Femur (tissue), 1 donor: ENCODE results near the gene CARMIL1.

Experiments
- DNase-seq: peaks from one replicate; pipeline ENCODE4 v3.0.0-alpha.2; 2017

CARMIL1 gene

GRCh38 chr6:25312034-25312620, 33.0 kb downstream of the CARMIL1 start:
- no peak for DNase-seq

- no peak for DNase-seq
Measured at GRCh38 chr6:25312703-25313102, 33.5 kb downstream of the CARMIL1 start.

GRCh38 chr6:25314509-25315175, 35.5 kb downstream of the CARMIL1 start:
- DNase-seq: no peak

GRCh38 chr6:25315194-25316177, 36.3 kb downstream of the CARMIL1 start:
- no peak for DNase-seq

GRCh38 chr6:25316626-25317025, 37.5 kb downstream of the CARMIL1 start:
- DNase-seq: no peak

DNA sequence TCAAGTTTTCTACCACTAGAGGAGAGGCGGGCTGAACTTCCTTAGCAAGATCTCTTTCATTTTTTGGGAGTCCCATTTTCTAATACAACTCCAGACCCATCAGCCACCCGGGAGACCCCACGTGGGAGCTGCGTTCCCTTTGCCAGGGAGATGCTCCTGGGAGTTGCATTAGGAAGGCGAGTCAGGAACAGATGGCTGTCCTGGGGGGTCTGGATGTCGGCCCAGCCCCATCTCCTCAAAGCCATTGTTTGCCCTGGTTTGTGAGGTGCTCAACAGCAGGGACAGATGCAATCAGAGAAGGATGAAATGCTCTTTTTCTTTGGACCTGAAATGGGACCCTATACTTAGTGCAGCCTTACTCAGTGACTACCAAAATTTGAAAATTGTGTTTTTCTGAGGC, 39.4 kb downstream of the CARMIL1 start:
- DNase-seq: no peak

- DNase-seq: no peak
Measured at GRCh38 chr6:25320459-25320858, 41.3 kb downstream of the CARMIL1 start.

DNA sequence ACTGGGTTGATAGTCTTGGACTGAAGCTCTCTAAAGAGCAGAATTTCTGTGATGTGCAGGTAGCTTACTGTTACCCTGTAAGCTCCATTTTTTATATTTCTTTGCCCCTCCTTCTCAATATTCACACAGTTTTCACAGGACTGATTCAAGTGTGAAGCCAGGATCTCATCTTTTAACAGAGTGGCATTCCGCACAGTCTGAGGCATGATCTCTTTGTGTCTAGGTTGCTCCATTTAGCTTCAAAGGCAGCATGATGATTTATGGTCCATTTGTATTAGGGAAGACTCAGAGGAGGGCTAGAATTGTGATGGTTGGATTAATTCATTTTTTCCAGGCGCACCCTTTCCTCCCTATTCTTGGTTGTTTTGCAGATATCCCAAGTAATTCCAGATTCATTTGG, 43.5 kb downstream of the CARMIL1 start:
- no peak for DNase-seq

- DNase-seq: no peak
Measured at GRCh38 chr6:25324066-25324762, 45.0 kb downstream of the CARMIL1 start.

DNA sequence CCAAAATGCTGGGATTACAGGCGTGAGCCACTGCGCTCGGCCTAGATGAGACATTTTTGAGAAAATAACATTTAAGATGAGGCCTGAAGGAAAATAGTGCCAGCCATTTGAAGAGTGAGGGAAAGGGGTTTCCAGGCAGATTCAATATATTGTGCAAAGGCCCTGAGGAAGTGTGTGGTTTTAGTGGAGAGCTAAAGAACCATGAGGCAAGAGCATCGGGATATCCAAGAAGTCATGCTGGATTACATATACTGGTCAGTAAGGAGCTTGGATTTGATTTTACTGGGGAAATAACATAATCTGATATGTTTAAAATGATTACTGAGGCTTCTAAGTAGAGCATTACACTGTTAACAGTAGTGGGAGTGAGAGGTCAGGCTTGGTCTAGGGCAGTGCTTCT, 47.0 kb downstream of the CARMIL1 start:
- DNase-seq: no peak

- no peak for DNase-seq
Measured at GRCh38 chr6:25326960-25327359, 47.8 kb downstream of the CARMIL1 start.

GRCh38 chr6:25327432-25327831, 48.3 kb downstream of the CARMIL1 start:
- no peak for DNase-seq

DNA sequence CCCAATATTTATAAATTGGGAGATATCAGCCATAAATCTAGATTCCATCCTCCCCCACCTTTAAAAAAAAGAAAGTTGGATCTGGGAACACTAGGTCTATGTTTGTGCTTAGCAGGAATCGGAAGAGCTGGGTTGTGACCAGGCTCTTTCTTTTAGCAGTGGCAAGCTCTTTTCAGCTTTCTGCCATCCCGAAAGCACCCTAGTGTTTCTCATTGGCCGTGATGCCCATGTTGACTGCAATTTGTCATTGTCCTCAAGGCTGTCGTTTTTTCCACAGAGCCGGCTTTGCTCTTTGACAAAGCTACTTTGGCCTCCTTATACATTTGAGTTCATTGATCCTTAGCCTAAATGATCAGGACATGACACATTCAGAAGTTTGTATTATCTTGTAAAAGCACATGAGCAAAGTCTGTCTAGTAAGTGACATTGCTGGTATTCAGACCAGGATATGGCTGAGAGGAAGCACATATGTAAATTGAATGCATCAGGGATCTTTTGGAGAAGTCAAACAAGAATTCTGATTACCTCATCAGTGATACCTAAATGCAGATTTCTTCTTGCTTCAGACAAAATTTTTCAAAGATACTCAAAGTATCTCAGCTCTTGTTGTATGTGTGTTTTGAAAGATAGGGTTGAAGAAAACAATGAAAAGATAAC, 50.1 kb downstream of the CARMIL1 start:
- no peak for DNase-seq

GRCh38 chr6:25329982-25330381, 50.8 kb downstream of the CARMIL1 start:
- no peak for DNase-seq

DNA sequence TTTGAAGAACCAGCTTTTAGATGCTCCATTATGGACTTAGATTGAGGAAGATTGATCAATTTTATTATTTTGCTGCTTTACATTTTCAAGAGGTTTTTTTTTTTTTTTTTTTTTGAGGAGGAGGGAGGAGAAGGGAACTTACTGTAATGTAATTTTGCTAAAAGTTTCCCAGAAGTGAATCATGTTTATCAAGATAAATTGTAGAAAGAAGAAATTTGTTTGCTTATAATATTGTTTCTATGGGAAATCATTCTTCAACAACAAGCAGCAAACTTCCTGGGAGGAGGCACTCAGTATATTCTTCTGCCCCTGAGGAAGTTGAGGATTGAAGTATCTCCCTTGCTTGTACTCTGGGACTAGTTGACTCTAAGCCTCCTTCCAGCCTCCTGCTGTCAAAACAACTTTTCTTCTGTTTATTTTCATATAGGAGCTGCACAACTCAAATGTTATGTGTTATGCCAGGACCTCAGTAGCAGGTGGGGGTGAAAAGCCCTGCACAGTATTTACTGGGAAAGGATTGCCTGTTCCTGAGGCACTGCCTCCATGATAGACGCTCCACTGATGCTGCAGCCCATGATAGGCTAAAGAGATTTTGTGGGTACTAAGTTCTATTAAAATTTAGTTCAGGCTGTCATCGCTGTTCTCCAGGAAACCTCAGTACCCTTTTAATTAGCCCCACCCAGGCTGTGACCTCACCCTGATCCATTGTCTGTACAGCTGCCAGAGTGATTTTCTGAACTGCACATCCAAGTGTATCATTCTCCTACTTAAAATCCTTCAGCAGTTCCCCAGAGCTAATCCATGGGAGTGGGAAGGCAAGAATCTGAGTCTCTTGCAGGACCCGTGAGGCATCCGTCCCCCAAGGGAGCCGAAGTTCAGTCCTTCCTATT, 51.9 kb downstream of the CARMIL1 start:
- DNase-seq: peak; percentile 29

GRCh38 chr6:25332165-25332564, 53.0 kb downstream of the CARMIL1 start:
- no peak for DNase-seq

GRCh38 chr6:25332655-25333071, 53.5 kb downstream of the CARMIL1 start:
- no peak for DNase-seq

GRCh38 chr6:25333471-25333870, 54.3 kb downstream of the CARMIL1 start:
- DNase-seq: no peak

DNA sequence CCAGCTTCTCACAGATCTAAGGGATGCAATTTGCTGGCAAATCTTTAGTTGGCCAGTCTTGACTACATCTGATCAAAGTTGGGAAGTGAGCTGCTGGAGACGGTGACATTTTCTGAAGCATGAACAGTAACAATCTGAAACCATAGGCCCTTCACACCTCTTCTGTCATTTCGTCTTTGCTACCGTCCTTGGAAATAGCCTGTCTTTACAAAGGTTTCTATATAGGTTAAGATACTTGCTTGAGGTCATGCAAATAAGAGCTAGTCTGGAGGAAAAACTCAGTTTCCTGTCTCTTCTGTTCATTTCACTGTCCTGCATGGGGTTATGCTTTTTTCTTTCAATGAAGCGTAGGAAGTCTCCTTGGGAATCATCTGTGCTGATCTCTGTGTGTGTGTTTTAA, 55.6 kb downstream of the CARMIL1 start:
- no peak for DNase-seq

- DNase-seq: no peak
Measured at GRCh38 chr6:25336996-25337395, 57.8 kb downstream of the CARMIL1 start.

- no peak for DNase-seq
Measured at GRCh38 chr6:25337431-25337830, 58.3 kb downstream of the CARMIL1 start.
